GM21423 (cell line): Measurements from ENCODE around the gene FBXL17.

ENCODE experiments used
- ATAC-seq: cut with Tn5 transposase; IDR thresholded peaks from one replicate; pipeline ENCODE4 v1.9.1; 2021; ENCODE audit warnings: mild to moderate bottlenecking, moderate library complexity; ENCODE audit not compliant: unreplicated experiment

The FBXL17 gene

DNA sequence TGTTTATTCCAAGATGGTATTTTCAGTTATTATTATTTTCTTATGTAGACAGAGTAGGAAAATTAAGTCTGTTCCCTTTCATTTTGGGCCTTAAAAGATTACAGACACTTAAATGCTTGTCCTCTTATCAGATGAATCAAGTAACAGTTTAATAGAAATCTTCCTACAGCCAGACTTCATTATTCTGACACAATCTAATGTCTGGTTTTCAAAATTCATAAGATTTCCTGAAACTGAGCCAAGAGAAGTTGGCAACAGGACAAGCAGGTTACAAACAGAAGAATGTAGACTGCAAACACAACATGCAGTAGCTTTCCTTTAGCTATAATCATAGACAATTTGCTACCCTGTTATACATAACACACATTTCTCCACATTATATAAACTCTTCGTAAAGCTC, 130.5 kb downstream of the FBXL17 start:
- no peak for ATAC-seq

DNA sequence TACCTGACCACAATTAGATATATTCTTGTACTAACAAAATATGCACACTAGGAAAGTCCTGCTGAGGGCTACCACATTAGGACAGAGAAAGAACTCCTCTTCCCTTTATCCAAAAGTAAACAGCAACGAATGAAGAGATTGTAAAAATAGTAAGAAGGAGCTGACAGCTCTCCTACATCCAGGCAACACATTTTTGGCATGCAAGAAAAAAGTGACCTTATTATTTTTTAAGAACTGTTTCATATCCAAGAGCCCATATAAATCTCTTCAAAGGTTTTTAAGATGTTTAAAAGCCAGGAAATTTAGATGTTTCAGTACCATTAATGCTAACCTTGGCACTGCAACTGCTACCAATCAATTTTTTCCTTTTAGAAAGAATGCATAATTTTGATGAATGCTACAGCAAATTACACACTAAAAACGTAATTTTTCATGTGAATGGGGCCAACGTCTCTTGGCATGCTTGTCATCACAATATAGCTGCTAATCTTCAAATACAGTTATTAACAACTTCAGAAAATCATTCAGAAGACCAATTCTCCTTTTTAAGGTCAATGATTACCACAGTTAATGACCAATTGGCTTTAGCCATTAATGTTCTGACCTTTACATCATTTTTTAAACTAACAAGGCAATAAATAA, 132.0 kb downstream of the FBXL17 start:
- ATAC-seq = no peak

DNA sequence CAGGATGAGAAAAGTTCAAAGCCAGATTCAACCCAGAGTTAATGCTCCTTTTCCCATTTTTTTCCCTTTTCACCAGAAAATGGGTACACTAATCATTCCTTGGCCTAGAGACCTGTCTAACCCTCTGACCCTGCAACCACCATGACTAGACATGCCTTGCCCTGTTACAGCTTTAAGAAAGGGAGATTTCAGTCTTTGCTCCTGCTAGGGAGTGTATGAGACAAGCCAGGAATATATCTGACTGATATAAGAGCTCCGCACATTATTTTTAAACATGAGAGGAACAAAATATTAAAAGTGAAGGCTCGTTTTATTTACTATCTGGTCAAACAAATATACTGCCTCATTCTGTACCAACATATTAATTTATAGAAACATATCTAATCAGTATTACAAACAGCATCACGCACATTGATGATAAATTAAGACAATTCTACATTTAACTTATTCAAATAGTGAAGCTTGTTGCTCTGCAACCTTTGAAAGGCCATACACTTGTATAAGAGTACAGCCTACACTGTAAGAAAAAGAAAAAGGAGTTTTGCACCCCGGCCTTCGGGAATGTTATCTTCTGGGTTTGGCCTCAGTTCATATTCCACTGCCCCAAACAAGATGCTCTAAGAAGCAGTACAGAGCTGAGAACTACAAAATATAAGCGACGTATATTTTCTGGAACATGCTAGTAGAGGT, 132.7 kb downstream of the FBXL17 start:
- no peak for ATAC-seq

- ATAC-seq = no peak
Observed at GRCh38 chr5:108238936-108239887, 142.7 kb downstream of the FBXL17 start.

DNA sequence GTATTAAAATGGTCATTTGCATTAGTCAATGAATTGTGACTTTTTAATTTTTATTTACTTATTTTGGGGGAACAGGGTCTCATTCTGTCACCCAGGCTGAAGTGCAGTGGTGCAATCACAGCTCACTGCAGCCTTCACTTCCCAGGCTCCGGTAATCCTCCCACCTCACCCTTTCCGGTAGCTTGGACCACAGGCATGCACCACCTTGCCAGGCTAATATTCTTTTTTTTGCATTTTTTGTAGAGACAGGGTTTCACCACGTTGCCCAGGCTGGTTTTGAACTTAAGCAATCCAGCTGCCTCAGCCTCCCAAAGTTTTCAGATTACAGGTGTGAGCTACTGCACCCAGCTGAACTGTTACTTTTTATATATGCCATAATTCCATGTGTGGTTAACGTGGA, 143.4 kb downstream of the FBXL17 start:
- no peak for ATAC-seq

DNA sequence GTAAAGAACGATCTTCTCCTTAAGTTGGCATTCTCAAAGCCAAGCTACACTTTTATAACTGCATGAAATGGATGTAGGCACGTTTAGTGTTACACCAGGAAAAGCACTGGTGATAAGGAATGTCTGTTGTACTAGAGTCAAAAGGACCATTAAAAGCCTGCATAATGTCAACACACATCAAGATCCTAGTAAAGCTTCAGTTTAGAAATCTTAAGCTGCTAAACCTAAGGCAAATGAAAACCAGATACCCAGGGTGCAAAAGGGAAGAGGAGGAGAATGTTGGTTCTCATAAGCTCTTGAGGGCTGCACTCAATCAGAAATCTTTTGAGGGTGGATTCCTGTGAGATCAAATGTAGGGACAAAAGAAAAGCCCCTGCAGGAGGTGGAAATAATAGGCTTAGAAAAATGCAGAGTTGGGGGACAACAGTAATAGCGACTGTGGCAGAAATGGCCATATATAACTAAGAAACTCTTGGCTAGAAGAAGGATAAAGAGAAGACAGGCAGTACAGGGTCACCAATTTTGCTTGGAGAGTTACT, 148.2 kb downstream of the FBXL17 start:
- no peak for ATAC-seq

- no peak for ATAC-seq
Observed at GRCh38 chr5:108232805-108233204, 149.1 kb downstream of the FBXL17 start.

- ATAC-seq = no peak
Observed at GRCh38 chr5:108222011-108222410, 159.9 kb downstream of the FBXL17 start.

GRCh38 chr5:108220834-108221233, 161.1 kb downstream of the FBXL17 start:
- ATAC-seq = no peak

- ATAC-seq = no peak
Observed at GRCh38 chr5:108216890-108217289, 165.0 kb downstream of the FBXL17 start.

GRCh38 chr5:108214857-108215256, 167.0 kb downstream of the FBXL17 start:
- ATAC-seq = no peak

DNA sequence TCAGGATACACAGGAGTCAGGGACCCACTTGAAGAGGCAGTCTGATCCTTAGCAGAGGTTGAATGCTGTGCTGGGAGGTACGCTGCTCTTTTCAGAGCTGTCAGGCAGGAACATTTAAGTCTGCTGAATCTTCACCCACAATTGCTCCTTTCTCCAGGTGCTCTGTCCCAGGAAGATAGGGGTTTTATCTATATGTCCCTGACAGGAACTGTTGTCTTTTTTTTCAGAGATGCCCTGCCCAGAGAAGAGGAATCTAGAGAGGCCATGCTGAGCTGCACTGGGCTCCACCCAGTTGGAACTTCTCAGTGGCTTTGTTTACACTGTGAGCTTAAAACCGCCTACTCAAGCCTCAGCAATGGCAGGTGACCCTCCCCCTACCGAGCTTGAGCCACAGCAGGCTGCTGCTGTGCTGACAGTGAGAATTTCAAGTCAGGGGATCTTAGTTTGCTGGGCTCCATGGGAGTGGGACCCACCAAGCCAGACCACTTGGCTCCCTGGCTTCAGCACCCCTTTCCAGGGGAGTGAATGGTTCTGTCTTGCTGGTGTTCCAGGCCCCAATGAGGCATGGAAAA, 169.0 kb downstream of the FBXL17 start:
- ATAC-seq = no peak

GRCh38 chr5:108206707-108207106, 175.2 kb downstream of the FBXL17 start:
- no peak for ATAC-seq

DNA sequence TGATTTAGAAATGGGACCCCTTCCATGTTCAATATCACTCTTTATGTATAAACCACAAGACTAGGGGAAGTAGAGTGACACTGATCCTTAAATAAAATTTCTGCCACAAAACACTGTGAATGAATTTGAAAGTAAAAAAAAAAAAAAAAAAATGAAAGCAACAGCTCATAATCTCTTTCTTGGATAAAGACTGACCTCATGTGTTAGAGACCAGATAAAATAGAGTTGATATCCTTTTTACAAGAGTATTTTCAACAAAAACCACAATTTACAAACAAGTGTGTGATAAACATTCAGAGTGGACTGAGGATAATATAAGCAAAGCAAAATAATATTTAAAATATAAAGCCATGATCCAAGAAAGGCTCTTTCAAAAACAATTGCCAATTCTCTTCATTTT, 180.2 kb downstream of the FBXL17 start:
- ATAC-seq = no peak

- no peak for ATAC-seq
Observed at GRCh38 chr5:108196276-108196675, 185.6 kb downstream of the FBXL17 start.

GRCh38 chr5:108193021-108193795, 188.7 kb downstream of the FBXL17 start:
- no peak for ATAC-seq

- no peak for ATAC-seq
Observed at GRCh38 chr5:108184940-108185339, 197.0 kb downstream of the FBXL17 start.

- ATAC-seq = no peak
Observed at GRCh38 chr5:108181975-108182374, 199.9 kb downstream of the FBXL17 start.

DNA sequence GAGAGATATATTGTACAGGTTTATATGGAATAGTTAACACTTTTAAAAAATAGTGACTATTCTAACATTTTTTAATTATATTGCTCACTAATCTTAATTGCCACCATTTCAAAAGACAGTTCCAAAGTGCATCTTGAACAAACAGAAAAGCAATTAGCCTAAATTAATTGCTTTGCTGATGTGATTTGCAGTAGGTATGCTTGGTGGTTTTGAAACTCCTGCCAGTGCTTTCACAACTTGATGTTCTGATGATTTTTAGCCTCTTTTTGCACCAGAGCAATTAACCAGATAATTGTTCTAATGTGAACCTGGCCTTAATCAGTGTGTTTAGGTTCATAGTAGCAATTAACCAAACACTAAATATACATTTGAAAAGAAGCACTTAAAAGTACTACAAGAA, 207.6 kb downstream of the FBXL17 start:
- ATAC-seq = no peak

DNA sequence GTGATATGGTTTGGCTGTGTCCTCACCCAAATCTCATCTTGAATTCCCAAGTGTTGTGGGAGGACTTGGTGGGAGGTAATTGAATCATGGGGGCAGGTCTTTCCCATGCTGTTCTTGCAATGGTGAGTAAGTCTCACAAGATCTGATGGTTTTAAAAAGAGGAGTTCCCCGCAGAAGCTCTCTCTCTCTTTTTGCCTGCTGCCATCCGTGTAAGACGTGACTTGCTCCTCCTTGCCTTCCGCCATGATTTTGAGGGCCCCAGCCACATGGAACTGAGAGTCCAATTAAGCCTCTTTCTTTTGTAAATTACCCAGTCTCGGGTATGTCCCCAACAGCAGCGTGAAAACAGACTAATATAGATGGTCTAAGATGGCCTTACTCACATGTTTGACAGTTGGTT, 210.1 kb downstream of the FBXL17 start:
- ATAC-seq = no peak
